HEK293 (cell line): ENCODE results near the gene PCSK2.

Source experiments
- CTCF ChIP-seq: fragments of 450-650 bp; formaldehyde crosslinking; IDR thresholded peaks from 2 replicates; pipeline ENCODE4 v1.5.1; 2016; ENCODE audit warnings: missing biosample characterization, missing genetic modification characterization
- REST ChIP-seq: fragments of 450-650 bp; formaldehyde crosslinking; IDR thresholded peaks from 2 replicates; pipeline ENCODE4 v1.5.1; 2016; ENCODE audit warnings: missing biosample characterization, missing genetic modification characterization
- SCRT2 ChIP-seq: fragments of 450-650 bp; formaldehyde crosslinking; IDR thresholded peaks from 2 replicates; pipeline ENCODE4 v1.5.1; 2016; ENCODE audit warnings: missing biosample characterization, missing genetic modification characterization
- ZBTB26 ChIP-seq: fragments of 450-650 bp; formaldehyde crosslinking; optimal IDR thresholded peaks from 2 replicates; pipeline ENCODE3; 2016; ENCODE audit warnings: missing biosample characterization, mild to moderate bottlenecking, missing genetic modification characterization
- ZNF175 ChIP-seq: fragments of 450-650 bp; formaldehyde crosslinking; IDR thresholded peaks from 2 replicates; pipeline ENCODE4 v1.5.1; 2016; ENCODE audit warnings: missing biosample characterization, missing genetic modification characterization
- ZNF24 ChIP-seq: fragments of 450-650 bp; formaldehyde crosslinking; IDR thresholded peaks from 2 replicates; pipeline ENCODE4 v1.5.1; 2016; ENCODE audit warnings: missing biosample characterization, missing genetic modification characterization
- ZNF335 ChIP-seq: fragments of 450-650 bp; formaldehyde crosslinking; conservative IDR thresholded peaks from 2 replicates; pipeline ENCODE4 v1.5.1; 2016; ENCODE audit warnings: missing biosample characterization, missing genetic modification characterization
- ZNF514 ChIP-seq: fragments of 450-650 bp; formaldehyde crosslinking; IDR thresholded peaks from 2 replicates; pipeline ENCODE4 v1.5.1; 2016; ENCODE audit warnings: missing biosample characterization, missing genetic modification characterization
- ZNF521 ChIP-seq: fragments of 450-650 bp; formaldehyde crosslinking; IDR thresholded peaks from 2 replicates; pipeline ENCODE4 v1.5.1; 2017; ENCODE audit warnings: missing biosample characterization, mild to moderate bottlenecking, missing genetic modification characterization
- ZNF549 ChIP-seq: fragments of 450-650 bp; IDR thresholded peaks from 2 replicates; pipeline ENCODE4 v1.5.1; 2018; ENCODE audit warnings: missing biosample characterization, missing genetic modification characterization, mild to moderate bottlenecking, inconsistent platforms, moderate library complexity
- ZNF76 ChIP-seq: fragments of 450-650 bp; formaldehyde crosslinking; IDR thresholded peaks from 2 replicates; pipeline ENCODE4; 2016; ENCODE audit warnings: low read depth, missing biosample characterization, missing genetic modification characterization, borderline replicate concordance
- ZNF830 ChIP-seq: fragments of 450-650 bp; IDR thresholded peaks from 2 replicates; pipeline ENCODE4 v1.5.0; 2018; ENCODE audit warnings: missing biosample characterization, missing genetic modification characterization, low read depth, mild to moderate bottlenecking, moderate library complexity

GRCh38 chr20:17374086-17374485 is 147.2 kb downstream of the PCSK2 start:
- no peak for TF ChIP-seq ZNF514 (tag by site-specific recombination)
- no peak for TF ChIP-seq ZNF830 (tag by site-specific recombination)
- TF ChIP-seq ZNF24 (tag by site-specific recombination): no peak
- no peak for TF ChIP-seq ZBTB26 (tag by site-specific recombination)
- TF ChIP-seq ZNF335 (tag by site-specific recombination): no peak
- TF ChIP-seq CTCF (tag by site-specific recombination): no peak
- TF ChIP-seq ZNF549: no peak
- TF ChIP-seq SCRT2: no peak
- TF ChIP-seq REST: no peak
- TF ChIP-seq ZNF175: no peak
- no peak for TF ChIP-seq ZNF521 (tag by site-specific recombination)
- no peak for TF ChIP-seq ZNF76 (tag by site-specific recombination)
